Skin epidermis (tissue), 12 donors: ENCODE measurements around the gene UGT8.
"Not testable (repeated sequence)": the region's sequence is repeated elsewhere in the genome, so short reads cannot be mapped to it uniquely, and the experiment has no call there.

ENCODE experiments used
- H3K27ac ChIP-seq, 21 experiments: fragments of 200-600 bp; sonication (generic) in 11 of 21; one replicate each; pipeline ENCODE4 v1.5.0; 2020; ENCODE audit warnings: mild to moderate bottlenecking in 3 of 21, inconsistent platforms in 2 of 21, moderate library complexity in 2 of 21
- H3K4me3 ChIP-seq, 7 experiments: fragments of 200-600 bp; sonication (generic) in 2 of 7; one replicate each; pipeline ENCODE4 v1.5.0; 2020; ENCODE audit warnings: inconsistent platforms in 2 of 7, mild to moderate bottlenecking in 2 of 7, moderate library complexity in 1 of 7

The UGT8 gene

DNA sequence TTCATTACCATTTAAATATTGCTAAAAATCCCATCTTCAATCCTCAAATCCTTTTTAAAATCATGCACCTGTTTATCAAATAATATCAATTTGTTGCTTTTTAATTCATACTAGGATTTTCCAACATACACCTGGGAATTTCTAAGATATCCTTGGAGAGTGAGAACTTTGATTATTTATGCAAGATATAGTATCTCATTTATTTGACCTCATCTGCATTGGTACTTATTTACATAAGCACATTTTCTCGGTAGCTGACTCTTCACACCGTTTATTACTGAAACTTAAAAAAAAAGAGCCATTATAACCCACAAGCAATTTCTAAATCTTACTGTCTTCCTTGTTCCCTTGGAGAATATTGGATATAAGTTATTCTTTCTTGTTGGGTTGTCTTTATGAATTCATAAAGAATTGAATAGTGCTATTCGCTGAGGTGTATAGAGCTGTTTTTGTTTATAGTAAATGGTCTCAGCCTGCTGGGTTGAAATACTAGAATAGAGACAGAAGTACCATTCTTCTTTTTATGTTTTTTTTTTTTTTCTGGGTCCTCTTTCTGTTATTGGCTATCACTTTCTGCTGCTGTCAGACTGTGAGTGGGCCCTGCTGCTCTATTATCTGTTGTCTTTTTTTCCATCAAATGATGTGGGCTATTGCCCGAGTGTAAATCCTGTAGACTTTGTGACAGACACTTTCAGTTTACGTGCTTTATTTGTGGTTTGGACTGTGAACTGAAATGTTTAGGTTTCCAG lies 2.9 kb downstream of the UGT8 start:
- H3K4me3 ChIP-seq = no peak overlapping the region
- H3K27ac ChIP-seq = no peak overlapping the region

DNA sequence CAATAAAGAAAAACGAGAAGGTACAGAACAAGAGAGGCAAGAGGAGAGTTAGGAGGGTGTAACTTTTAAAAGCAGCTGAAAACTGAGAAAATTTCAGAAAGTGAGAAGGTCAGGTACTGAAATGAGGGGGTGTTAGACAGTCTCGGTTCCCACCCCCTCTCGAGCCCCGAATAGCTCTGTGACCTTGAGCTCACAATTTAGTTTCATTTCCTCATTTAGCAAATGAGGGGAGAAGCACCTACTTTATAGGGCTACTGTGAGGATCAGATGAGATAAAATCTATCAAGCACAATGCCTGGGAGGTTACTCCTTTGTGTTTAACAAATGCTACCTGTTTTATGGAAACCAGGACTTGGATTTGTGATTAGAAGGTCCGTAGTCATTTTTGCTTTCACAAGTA lies 4.9 kb downstream of the UGT8 start:
- H3K27ac ChIP-seq = no peak overlapping the region

DNA sequence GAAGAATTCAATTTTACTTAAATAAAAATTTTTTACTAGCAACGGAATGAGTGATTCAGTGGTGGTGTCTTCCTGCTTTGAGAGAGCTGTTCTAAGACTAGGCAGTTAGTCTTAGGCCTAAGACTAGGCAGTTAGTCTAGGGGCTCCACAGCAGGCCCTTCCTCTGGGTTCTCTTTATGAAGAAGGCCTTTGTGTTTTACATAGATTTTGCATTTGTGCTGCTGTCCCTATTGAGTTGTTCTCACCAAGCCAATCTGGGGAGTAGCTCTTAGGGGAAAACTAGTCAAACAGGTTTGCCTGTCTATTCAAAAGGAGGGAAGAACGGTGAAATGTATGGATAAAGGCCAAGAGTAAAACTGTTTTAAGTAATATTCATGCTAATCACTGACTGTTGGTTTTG lies 7.6 kb downstream of the UGT8 start:
- no peak overlapping the region for H3K27ac ChIP-seq
- no peak overlapping the region for H3K4me3 ChIP-seq

More for the DNA sequence above, 4.9 kb downstream of the UGT8 start:
- no peak overlapping the region for H3K4me3 ChIP-seq

DNA sequence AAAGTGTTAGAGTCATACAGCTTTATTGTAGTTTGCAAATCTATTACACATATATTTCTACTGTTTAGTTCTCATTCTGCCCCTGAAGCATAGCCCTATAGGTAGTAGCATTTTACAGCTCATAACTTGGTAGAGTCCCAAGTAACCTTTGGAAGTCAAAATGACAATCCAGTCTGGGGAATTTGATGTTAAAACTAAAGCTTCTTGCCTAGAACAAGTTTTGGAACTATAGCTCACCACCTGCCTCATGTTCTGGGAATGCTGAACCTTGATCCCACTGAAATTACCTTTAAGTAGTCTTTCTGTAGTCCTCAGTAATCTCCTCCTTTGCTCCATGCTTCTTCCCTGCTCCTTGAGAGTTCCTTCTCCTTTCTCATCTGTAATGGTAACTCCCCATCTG lies 8.4 kb downstream of the UGT8 start:
- H3K27ac ChIP-seq = no peak overlapping the region
- H3K4me3 ChIP-seq = no peak overlapping the region

DNA sequence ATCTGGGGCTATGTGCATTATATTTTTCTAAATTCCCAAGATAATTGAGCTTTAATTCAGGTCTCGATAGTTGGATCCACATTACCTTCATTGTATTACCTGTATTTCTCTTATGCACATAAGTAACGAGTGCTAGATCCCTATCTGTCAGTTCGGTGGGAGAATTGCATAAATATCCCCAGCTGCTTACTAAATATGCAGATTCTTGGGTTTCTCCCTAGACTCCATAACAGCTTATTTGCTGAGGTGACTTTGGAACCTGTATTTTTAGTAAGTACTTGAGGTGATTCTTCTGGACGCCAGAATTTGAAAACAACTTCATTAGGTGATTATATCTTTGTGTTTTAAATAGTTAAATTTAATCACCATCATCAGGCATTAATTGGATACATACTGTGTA lies 15.0 kb downstream of the UGT8 start:
- no peak overlapping the region for H3K4me3 ChIP-seq

DNA sequence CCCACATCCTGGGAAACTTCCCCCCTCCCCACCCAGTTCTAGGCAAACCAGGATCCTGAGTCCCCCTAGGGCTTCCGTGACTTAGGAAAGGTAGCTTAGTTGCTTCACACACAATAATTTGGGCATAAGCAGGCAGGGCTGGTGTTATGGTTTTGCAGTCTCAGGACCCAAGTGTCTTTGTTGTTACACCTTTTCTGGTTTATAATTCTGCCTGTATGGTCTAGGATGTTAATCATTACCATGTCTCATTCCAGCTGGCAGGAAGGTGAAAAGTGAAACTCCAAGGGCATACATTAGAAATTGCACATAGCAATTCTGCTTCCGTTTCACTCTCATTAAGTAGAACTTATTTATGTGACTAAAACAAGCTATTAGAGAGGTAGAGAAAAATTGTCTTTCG lies 16.8 kb downstream of the UGT8 start:
- Histone ChIP-seq H3K4me3 (no peak overlapping the region), H3K27ac (no peak overlapping the region)

More for the DNA sequence above, 15.0 kb downstream of the UGT8 start:
- no peak overlapping the region for H3K27ac ChIP-seq

DNA sequence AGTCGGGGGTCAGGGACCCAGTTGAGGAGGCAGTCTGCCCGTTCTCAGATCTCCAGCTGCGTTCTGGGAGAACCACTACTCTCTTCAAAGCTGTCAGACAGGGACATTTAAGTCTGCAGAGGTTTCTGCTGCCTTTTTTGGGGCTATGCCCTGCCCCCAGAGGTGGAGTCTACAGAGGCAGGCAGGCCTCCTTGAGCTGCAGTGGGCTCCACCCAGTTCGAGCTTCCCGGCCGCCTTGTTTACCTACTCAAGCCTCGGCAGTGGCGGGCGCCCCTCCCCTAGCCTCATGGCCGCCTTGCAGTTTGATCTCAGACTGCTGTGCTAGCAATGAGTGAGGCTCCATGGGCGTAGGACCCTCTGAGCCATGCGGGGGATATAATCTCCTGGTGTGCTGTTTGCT lies 17.4 kb downstream of the UGT8 start:
- not testable (repeated sequence) for H3K4me3 ChIP-seq, H3K27ac ChIP-seq

DNA sequence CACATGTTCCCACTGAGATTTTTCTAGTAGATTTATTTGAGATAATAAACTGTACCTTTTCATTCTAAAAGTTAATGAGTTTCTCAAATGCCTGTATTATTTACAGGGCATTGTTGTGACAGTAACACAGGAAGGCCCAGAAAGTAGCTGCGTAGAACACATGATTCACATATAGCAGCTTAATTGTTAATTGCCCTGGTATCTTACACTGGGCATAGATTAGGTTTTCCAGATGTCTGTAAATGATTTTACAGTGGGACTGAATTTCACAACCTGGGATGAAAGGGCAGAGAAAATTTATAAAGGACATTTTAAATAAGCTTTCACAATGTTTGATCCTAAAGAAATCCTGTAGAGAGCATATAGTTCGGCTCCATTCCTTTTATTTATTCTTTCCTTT lies 27.6 kb downstream of the UGT8 start:
- Histone ChIP-seq H3K4me3 (no peak overlapping the region), H3K27ac (no peak overlapping the region)

DNA sequence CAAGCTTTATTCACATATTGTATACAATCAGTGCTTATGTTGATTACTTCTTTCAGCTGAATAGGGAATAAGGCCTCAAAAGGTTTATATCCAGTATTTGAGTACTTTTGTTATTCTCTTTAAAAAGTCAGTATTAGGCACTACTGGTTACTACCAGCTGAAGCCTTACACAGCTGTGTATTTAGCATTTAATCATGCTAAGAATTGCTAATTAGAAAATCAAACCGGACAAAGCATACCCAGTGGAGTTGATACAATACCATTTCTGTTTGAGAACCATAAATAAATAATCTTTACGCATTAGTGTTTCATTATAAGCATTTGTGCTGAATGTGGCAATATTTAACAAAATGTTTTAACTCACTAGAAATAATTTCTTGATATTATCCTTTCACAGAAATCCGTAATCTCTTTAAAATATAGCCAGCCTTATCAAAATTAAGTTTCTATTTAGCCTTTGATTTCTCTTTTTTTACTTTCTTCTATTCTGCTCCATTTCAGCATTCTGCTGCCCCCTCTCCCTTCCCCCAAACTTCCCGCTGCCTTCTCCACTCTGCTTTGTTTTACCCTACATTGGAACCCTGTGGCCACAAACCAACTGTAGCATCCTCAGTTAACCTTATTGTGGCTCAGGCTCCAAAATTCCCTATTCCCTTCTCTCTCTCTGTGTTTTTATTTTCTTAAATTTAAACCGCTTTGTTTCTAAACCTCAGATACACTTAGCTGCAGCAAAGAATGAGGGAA lies 37.8 kb downstream of the UGT8 start:
- no peak overlapping the region for H3K27ac ChIP-seq
- no peak overlapping the region for H3K4me3 ChIP-seq

DNA sequence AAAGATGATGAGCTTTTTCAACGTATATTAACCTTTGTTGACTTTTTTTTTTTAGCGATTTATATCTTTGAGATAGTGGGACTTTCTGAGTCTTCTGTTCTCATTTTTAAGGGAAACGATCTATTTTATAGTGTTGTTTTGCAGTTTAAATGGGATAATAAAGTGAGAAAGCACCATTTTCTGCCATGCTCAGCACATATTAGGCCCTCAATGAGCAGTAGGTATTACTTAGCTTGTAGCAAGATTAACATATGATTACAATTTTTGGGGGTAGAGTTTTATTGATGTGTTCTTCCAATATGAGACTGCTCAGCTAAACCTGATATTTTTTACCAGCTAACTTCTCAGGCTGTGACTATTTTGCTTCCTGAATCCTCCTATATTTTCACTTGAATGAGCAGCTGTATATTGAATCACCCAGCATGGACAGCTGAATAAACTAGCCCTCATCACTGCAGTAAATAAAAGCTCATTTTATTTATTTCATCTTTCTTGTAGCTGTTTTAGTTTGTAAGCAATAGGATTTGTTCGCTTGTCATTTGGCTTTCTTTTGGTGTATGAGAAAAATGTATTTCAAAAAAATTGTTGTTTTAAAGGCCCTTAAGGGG lies 43.7 kb downstream of the UGT8 start:
- Histone ChIP-seq H3K4me3 (no peak overlapping the region), H3K27ac (no peak overlapping the region)

DNA sequence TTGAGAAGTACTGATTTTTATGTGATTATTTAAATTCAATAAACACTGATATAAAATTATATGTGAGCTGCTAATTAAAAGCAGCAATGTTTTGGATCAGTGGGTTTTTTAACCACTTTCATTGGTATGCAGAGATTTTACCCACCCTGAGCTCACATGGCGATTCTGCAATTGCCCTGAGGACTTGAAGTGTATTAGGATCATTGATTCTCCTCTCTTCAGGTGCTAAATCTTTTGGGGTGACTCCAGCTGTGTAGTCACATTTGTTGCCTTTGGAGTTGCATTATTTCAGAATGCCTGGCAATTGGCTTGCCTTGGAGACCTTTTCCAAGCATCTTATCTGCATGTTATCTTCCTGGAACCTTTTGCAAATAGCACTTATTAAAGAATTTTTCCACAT lies 51.3 kb downstream of the UGT8 start:
- H3K4me3 ChIP-seq = no peak overlapping the region
- no peak overlapping the region for H3K27ac ChIP-seq

DNA sequence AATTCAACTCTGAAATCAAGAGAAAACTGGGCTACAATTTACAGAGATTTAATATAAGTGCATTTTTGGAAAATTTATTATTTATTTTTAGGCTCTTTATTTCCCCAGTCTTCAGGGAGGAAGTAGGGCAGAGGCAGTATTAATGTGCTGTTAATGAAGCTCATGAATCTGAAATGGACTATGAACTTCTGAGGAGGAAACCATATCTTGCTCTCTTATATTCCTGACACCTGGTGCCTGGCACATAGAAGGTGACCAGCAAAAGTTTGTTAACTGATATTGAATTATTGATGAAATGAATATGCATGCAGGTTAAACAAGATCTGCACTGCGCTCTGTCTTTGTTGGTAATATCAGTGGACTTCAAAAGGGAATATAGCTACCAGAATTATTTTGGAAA lies 55.1 kb downstream of the UGT8 start:
- no peak overlapping the region for H3K27ac ChIP-seq

DNA sequence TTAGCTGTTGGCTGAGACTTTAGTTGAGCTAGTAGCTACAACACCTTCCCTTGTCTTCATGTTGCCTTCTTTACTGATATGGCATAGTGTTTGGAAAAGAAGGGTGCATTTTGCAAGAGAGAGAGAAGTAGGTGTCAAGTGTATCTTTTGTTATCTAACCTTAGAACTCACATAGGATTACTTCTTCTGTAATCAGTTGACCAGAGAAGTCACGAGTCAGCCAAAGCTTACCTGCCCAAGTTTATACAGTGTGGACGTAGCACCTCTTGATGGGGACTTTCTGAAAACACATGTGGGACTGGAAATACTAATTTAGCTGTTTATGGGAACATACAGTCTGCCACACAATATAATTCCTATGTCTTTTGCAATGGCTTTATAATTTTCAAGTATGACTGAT lies 56.0 kb downstream of the UGT8 start:
- no peak overlapping the region for H3K4me3 ChIP-seq
- H3K27ac ChIP-seq = no peak overlapping the region

More for the DNA sequence above, 55.1 kb downstream of the UGT8 start:
- no peak overlapping the region for H3K4me3 ChIP-seq

DNA sequence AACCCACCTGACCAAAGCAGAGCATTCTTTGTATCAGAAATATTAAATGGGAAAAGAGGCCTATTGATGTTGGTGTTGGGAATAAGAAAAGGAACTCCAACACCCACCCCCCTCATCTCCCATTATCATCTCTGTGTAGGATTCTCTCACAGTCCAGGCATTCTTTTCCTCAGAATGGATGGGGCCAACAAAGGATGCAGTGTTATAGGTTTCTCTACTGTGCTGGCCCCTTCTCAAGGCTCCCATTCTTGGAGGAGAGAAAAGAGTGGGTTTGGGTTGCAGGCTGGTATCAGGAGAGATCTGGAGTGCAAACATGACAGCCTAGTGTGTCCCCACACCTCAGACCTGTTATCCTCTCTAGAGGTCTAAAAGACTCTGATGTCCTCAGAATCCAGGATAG lies 59.6 kb downstream of the UGT8 start:
- Histone ChIP-seq H3K4me3 (no peak overlapping the region), H3K27ac (no peak overlapping the region)

DNA sequence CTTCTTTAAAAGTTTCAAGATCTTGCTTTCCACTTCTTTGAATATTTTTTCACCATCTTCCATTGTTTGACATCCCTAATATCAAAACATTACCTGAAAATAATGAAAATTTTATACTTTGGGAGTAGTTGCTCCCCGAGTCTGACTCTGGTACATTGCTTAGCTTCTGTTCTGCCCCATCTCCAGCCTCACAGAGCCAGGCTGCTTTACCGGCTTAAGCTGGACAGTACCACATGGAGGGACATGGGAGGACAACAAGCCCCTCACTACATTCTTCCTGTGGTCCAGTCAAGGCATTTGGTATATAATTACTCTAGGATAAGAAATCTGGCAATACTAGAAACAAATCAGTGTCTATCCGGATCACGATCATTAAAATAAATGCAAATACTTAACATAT lies 60.2 kb downstream of the UGT8 start:
- Histone ChIP-seq H3K27ac (no peak overlapping the region), H3K4me3 (no peak overlapping the region)

DNA sequence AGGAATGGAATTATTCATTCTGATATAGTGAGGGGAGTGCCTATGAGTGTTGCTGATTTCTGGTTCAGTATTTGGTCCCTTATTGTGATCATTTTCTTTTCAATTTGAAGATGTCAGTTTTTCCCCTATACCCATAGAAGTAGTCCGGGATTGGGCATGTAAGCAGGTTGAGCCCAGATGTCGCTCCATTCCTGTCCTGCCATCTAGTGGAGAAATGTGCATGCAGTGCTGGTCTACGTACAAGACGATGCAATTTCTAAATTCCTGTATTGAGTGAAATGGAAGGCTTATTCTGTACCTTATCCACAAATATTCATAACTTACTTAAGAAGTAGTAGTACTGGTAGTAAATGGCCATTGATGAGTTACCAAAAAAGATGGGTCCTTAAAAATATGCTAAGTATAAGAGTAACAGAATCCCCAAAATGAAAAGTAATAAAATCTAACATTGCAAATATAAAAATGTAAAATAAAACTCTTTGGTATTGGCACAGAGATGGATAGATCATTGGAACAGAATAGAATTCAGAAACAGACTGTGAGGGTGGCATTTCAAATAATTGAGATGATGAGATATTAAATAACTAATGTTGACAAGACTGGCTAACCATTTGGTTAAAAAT lies 60.9 kb downstream of the UGT8 start:
- Histone ChIP-seq H3K4me3 (no peak overlapping the region), H3K27ac (no peak overlapping the region)

DNA sequence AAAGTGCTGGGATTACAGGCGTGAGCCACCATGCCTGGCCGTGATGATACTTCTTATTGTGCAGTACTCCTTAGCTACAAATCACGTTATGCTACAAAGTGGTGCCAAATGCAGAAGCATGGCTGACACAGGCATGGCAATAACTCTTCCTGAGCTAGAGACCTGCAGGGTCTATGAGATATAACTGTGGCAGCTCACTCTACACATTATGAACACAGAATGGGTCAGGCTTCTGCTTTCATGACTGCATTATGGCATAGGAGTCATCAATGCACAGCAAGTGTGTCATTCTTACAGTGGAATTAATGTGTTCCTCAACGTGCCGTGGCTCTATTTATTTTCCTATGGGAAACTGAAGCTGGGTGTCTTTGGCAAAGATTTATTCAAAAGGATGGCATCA lies 64.5 kb downstream of the UGT8 start:
- no peak overlapping the region for H3K4me3 ChIP-seq

DNA sequence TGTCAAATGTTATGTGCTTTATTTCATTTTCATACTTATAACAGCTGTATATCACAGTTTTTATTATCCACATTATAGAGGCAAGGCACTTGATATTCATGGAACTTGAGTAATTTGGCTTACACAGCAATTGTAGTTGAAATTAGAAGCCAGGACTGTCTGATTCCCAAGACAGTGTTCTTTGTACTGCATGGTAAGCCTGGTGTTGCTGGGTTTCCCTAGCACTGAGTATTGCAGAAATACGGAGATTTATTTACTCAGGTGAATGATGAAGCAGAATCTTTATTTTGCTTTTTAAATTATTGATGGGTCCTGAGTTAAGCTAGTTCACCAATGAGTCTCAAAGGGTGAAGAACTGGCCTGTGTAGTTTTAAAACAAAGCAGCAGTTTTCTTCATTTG lies 70.0 kb downstream of the UGT8 start:
- Histone ChIP-seq H3K4me3 (no peak overlapping the region), H3K27ac (no peak overlapping the region)

More for the DNA sequence above, 64.5 kb downstream of the UGT8 start:
- no peak overlapping the region for H3K27ac ChIP-seq

DNA sequence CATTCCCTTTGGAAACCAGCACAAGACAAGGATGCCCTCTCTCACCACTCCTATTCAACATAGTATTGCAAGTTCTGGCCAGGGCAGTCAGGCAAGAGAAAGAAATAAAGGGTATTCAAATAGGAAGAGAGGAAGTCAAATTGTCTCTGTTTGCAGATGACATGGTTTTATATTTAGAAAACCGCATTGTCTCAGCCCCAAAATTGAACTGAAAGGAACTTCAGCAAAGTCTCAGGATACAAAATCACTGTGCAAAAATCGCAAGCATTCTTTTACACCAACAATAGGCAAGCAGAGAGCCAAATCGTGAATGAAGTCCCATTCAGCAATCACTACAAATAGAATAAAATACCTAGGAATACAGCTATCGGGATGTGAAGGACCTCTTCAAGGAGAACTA lies 72.1 kb downstream of the UGT8 start:
- not testable (repeated sequence) for H3K27ac ChIP-seq, H3K4me3 ChIP-seq

DNA sequence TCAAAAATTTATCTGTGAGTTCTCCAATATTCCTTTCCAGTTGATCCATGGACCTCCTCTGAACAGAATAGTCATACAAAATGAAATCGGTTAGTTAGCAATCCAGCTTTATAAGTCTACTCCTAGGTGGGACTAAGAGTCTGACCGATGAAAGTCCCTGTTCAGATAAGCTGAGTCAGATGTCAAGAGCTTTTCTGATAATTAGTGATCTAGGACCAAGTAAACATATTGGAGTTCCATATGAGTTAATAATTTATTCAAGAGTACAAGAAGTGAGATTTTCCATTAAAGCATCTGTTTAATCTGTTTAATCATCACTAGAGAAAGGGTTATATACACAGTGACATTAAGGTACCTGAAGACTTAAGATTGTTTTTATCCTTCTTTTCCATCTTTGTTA lies 74.7 kb downstream of the UGT8 start:
- Histone ChIP-seq H3K4me3 (no peak overlapping the region), H3K27ac (no peak overlapping the region)

DNA sequence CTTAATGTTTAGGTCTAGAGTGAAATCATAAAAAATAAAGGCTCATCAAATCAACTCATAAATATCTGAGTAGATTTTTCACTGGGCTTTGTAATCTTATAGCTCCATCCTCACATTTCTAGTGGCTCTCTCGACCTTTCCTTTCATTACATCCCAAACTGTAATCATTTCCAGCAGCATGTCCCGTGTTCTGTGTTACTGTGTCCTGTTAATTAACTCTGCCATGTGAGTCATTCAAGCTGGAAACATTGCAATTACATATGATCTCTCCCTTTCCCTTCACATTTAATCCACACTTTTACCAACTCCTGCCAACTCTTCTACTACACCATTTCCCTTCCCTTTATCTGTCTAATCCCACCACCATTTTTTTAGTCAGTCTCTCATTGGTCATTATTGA lies 75.5 kb downstream of the UGT8 start:
- Histone ChIP-seq H3K27ac (no peak overlapping the region), H3K4me3 (no peak overlapping the region)
